Suprapubic skin (tissue), 4 donors: ENCODE results near the gene TFF2. TPM values are rescaled to one million over a fixed set of nuclear protein-coding genes. Genes with fewer than 3 reads are reported as not detected.

Experiments
- DNase-seq, 2 donors: peaks; one replicate each; pipeline ENCODE4 v3.0.0-alpha.2; 2019; ENCODE audit warnings: low spot score in 2 of 2
- H3K27ac ChIP-seq: fragments of 200-600 bp; sonication (generic); one replicate; pipeline ENCODE4 v1.5.1; 2019
- H3K27me3 ChIP-seq: fragments of 200-600 bp; sonication (generic); one replicate; pipeline ENCODE4 v1.5.1; 2019
- H3K36me3 ChIP-seq: fragments of 200-600 bp; sonication (generic); one replicate; pipeline ENCODE4 v1.5.1; 2019
- H3K4me1 ChIP-seq: fragments of 200-600 bp; sonication (generic); one replicate; pipeline ENCODE4 v1.5.1; 2019
- H3K4me3 ChIP-seq: fragments of 200-600 bp; sonication (generic); one replicate; pipeline ENCODE4 v1.5.1; 2019; ENCODE audit warnings: mild to moderate bottlenecking
- H3K9me3 ChIP-seq: fragments of 200-600 bp; sonication (generic); one replicate; pipeline ENCODE4 v1.5.1; 2019
- CTCF ChIP-seq, 2 donors: fragments of 200-600 bp in 1 of 2; fragments of 450-650 bp in 1 of 2; sonication (generic) in 1 of 2; IDR thresholded peaks; one replicate each; pipeline ENCODE4 v1.5.1; 2016 to 2019; ENCODE audit warnings: antibody characterized with exemption in 2 of 2, mild to moderate bottlenecking in 1 of 2, moderate library complexity in 1 of 2
- EP300 ChIP-seq: sonication (generic); formaldehyde crosslinking; IDR thresholded peaks from one replicate; pipeline ENCODE4 v1.6.1; 2017; ENCODE audit warnings: antibody characterized with exemption
- POLR2A ChIP-seq, 2 donors: fragments of 450-650 bp; IDR thresholded peaks; one replicate each; pipeline ENCODE4 v1.6.1; 2017; ENCODE audit warnings: antibody characterized with exemption in 2 of 2, mild to moderate bottlenecking in 2 of 2, moderate library complexity in 2 of 2
- POLR2AphosphoS5 ChIP-seq, 3 donors: sonication (generic); formaldehyde crosslinking; IDR thresholded peaks; one replicate each; pipeline ENCODE4 v1.6.1; 2017; ENCODE audit warnings: antibody characterized with exemption in 3 of 3
- WGBS: methylation state at CpG from one replicate; pipeline ENCODE4 v1.1.5; 2018; 5-methylcytosine and 5-hydroxymethylcytosine counted together
- total RNA-seq, 4 donors: library from RNA; depleted of rRNA; stranded (reverse); fragments of >200 nt; gene quantifications; one replicate each; pipeline ENCODE4 v1.1.0, GENCODE V29; 2016

Gene TFF2
- total RNA-seq, 4 donors from 2014 or later, result not detected

DNA sequence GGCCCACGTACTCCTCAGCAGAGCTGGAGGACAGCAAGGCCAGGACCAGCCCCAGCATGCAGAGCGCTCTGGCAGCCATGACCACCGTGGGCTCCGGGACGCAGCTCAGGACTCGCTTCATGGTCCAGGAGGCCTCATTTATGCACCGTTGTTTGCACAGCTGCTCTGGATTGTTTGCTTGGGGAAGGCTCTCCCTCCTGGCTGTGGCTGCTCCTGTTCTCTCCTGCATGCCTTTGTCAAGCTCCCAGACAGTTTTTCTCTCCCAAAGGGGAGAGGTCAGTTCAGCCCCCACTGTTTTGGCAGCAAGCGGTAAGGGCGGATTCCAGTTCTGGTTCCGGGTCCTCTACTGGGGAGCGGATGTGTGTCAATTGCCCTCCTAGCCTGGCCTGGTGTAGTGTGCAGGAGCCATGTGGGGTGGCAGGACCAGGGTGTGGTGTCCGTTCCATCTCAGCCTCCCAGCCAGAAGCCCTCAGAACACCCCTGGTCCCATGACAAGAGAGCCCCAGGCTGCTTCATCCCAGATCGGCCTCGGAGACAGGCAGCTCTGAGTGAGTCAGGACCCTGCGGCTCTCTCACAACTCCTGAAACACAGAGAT lies 35.4 kb downstream of the TFF2 start, which contains the start of gene TFF3:
TSS of gene TFF3 (minus strand) at position 114 of the 596 bp plus-strand sequence. CDS start at position 79, 35 bp downstream.
- Histone ChIP-seq H3K36me3 (no peaks in the 10 kb centered on the region), H3K27ac (no peak within 1 kb of the TSS), H3K27me3 (peaks cover 5% of the 10 kb centered on the region), H3K4me3 (no peak within 1 kb of the TSS), H3K9me3 (no peaks in the 10 kb centered on the region), H3K4me1 (peaks cover under 1% of the 10 kb centered on the region)
- 73% methylated on average over 13 of the region's 15 CpGs for WGBS
- no peak for DNase-seq
- TF ChIP-seq POLR2A (IDR thresholded peaks at IDR 0.05) (no peak), CTCF (IDR thresholded peaks at IDR 0.05) (no peak), EP300 (no peak), POLR2AphosphoS5 (IDR thresholded peaks at IDR 0.05) (no peak)

- H3K9me3 ChIP-seq, result no peaks in the 10 kb centered on the region
- H3K27ac ChIP-seq, result no peak overlapping the region
- DNase-seq, result no peak
- no peaks in the 10 kb centered on the region for H3K36me3 ChIP-seq
- H3K4me3 ChIP-seq, result no peak overlapping the region
- H3K27me3 ChIP-seq, result peaks cover 7% of the 10 kb centered on the region
- H3K4me1 ChIP-seq, result peaks cover 5% of the 10 kb centered on the region
- TF ChIP-seq EP300 (no peak), POLR2AphosphoS5 (IDR thresholded peaks at IDR 0.05) (no peak), POLR2A (IDR thresholded peaks at IDR 0.05) (no peak), CTCF (IDR thresholded peaks at IDR 0.05) (no peak)
- 80% methylated on average over 5 of the region's 6 CpGs for WGBS
These were observed 36.0 kb downstream of the TFF2 start for GRCh38 chr21:42314616-42315295.

GRCh38 chr21:42313501-42313969 lies 37.3 kb downstream of the TFF2 start:
- H3K4me1 ChIP-seq, result peaks cover 9% of the 10 kb centered on the region
- TF ChIP-seq POLR2A (IDR thresholded peaks at IDR 0.05) (no peak), EP300 (no peak), CTCF (IDR thresholded peaks at IDR 0.05) (no peak), POLR2AphosphoS5 (IDR thresholded peaks at IDR 0.05) (no peak)
- H3K36me3 ChIP-seq, result no peaks in the 10 kb centered on the region
- H3K9me3 ChIP-seq, result no peaks in the 10 kb centered on the region
- H3K27ac ChIP-seq, result no peak overlapping the region
- DNase-seq, result peak in 1 of 2 donors; percentile 74
- no peak overlapping the region for H3K4me3 ChIP-seq
- WGBS, result 51% methylated on average over 9 of the region's 13 CpGs
- peaks cover 7% of the 10 kb centered on the region for H3K27me3 ChIP-seq

DNA sequence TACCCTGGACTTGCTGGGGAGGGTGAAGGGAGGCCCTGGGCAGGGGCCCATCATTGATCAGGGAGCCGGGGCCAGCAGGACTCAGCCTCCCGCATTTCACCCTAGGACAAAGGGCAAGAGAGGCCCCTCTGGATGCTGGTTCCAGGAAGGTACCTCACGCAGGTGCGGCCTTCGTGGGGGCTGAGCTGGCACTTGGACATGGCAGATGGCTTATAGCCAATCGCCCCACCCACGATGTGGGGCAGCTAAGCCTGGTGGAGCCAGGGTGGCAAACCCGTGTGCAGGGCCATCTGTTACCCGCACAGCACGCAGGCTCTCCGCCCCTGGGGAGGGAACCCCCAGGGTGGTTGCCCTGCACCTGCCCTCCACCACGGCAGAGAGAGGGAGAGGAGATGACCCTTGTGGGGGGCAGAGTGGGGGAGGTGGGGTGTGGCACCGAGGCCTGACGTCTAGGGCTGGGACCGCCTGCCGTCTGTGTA lies 38.1 kb downstream of the TFF2 start:
- H3K4me3 ChIP-seq, result no peak overlapping the region
- H3K27me3 ChIP-seq, result peaks cover 2% of the 10 kb centered on the region
- H3K36me3 ChIP-seq, result no peaks in the 10 kb centered on the region
- no peaks in the 10 kb centered on the region for H3K9me3 ChIP-seq
- no peak for DNase-seq
- peaks cover 9% of the 10 kb centered on the region for H3K4me1 ChIP-seq
- H3K27ac ChIP-seq, result no peak overlapping the region
- 74% methylated on average over 4 of the region's 16 CpGs for WGBS
- TF ChIP-seq POLR2A (IDR thresholded peaks at IDR 0.05), result no peak

DNA sequence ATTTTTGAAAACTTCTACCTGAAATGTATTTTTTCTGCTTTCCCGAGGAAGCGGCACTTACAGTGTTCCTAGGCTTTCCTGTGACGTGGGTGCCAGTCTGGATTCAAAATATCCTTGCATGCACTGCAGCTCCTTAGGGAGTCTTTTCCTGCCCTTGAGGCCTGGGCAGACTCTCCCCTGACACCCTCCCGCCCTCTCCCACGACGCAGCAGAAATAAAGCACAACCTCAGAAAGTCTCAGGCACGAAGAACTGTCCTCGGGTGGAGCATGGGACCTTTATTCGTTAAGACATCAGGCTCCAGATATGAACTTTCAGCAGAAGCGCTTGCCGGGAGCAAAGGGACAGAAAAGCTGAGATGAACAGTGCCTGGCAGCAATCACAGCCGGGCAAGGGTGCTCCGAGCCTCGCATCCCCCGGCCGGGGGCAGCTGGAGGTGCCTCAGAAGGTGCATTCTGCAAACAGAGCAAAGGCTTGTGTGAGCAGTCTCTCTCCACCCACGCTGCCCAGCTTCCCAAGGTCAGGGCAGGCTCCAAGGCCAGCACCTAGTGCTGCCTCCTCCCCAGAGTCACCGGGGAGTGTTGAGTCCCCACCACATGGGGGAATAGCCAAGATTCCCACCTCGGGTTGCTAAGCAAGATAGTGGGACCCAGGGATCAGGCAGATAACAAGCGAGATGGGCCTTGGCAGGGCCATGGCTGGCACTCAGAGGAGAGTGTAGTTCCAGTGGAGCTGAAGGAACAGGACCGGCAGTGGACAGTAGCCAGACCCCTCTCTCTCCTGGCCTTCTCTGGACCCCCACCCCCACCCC lies 38.8 kb downstream of the TFF2 start:
- Histone ChIP-seq H3K4me3 (no peak overlapping the region), H3K4me1 (peaks cover 9% of the 10 kb centered on the region), H3K36me3 (no peaks in the 10 kb centered on the region), H3K9me3 (no peaks in the 10 kb centered on the region), H3K27ac (no peak overlapping the region), H3K27me3 (peaks cover 2% of the 10 kb centered on the region)
- TF ChIP-seq POLR2A (IDR thresholded peaks at IDR 0.05) (no peak), EP300 (no peak), POLR2AphosphoS5 (IDR thresholded peaks at IDR 0.05) (no peak), CTCF (IDR thresholded peaks at IDR 0.05) (no peak)
- DNase-seq, result no peak
- WGBS, result 90% methylated on average over 17 of the region's 21 CpGs
